ENCODE data around the gene GRWD1. TPM values are rescaled to one million over a fixed set of nuclear protein-coding genes. Genes with fewer than 3 reads are reported as not detected.

GRWD1 gene
- total and polyA plus RNA-seq, 2 of the 13 experiments (the other 11 are each of a cell fraction or from before 2014, with no cell fraction given), result 10.8 to 46.6 TPM

GRCh38 chr19:48481846-48482639 lies 36.3 kb downstream of the GRWD1 start:
- H3K27me3 ChIP-seq (ENCODE audit: control insufficient read depth in 1 of 2, insufficient read depth in 2 of 2, low read length in 2 of 2), result no peaks in the 10 kb centered on the region
- H3K4me3 ChIP-seq (replicated peaks in 1 of 3; ENCODE audit: insufficient read depth in 1 of 3, low read depth in 2 of 3, low read length in 3 of 3), result no peak overlapping the region
- H3K36me3 ChIP-seq (replicated peaks in 1 of 2; ENCODE audit: control insufficient read depth in 1 of 2, insufficient read depth in 2 of 2, low read length in 2 of 2), result peaks cover 4 to 5% of the 10 kb centered on the region in 2 experiments; a peak in 1 of 5 replicates
- no peak overlapping the region for H3K27ac ChIP-seq (ENCODE audit: extremely low read length, insufficient read depth, low read length)
- H3K9me3 ChIP-seq (ENCODE audit: low read length), result no peaks in the 10 kb centered on the region
- ChIA-PET CTCF (ENCODE audit: low intra/inter-chr PET ratio, low total read pairs) (no interaction called here), POLR2A (no interaction called here)
- FAIRE-seq, result no peak
- ATAC-seq, result no peak
- TF ChIP-seq TRIM24 (CRISPR knock-in tag; IDR thresholded peaks at IDR 0.05) (no peak), ZBTB7A (CRISPR knock-in tag; IDR thresholded peaks at IDR 0.05) (no peak), MXI1 (IDR thresholded peaks at IDR 0.05; ENCODE audit: borderline replicate concordance, low read depth, low read length) (no peak), ZNF282 (IDR thresholded peaks at IDR 0.05; ENCODE audit: partially characterized antibody) (no peak), PHB2 (IDR thresholded peaks at IDR 0.05; ENCODE audit: partially characterized antibody) (no peak), ZSCAN21 (CRISPR knock-in tag; IDR thresholded peaks at IDR 0.05; ENCODE audit: borderline replicate concordance) (no peak), NR3C1 (CRISPR knock-in tag; IDR thresholded peaks at IDR 0.05) (no peak), HIC2 (CRISPR knock-in tag; IDR thresholded peaks at IDR 0.05; ENCODE audit: low read depth) (no peak), POLR2G (IDR thresholded peaks at IDR 0.05; ENCODE audit: low read depth, low read length) (peak; percentile 36), SAP130 (CRISPR knock-in tag; IDR thresholded peaks at IDR 0.05; ENCODE audit: low read depth) (no peak), ATF7 (IDR thresholded peaks at IDR 0.05) (0 out of 2 replicates have a peak, but pooled peaks have one; percentile 14), ATF7 (CRISPR knock-in tag; IDR thresholded peaks at IDR 0.05) (no peak), FOSL2 (CRISPR knock-in tag; IDR thresholded peaks at IDR 0.05) (no peak), HOXA7 (CRISPR knock-in tag; IDR thresholded peaks at IDR 0.05) (no peak)
- WGBS (ENCODE audit: low lambda C conversion rate), result 76% methylated on average over 7 of the region's 7 CpGs
- BruUV-seq (replicated peaks), result no TSS peak
- H3K4me1 ChIP-seq (ENCODE audit: insufficient read depth, low read length), result peaks cover 17% of the 10 kb centered on the region
- H2AFZ ChIP-seq (ENCODE audit: low read length), result no peak overlapping the region
- H3K79me2 ChIP-seq (ENCODE audit: insufficient read depth, low read length), result no peaks in the 10 kb centered on the region
- no peaks in the 10 kb centered on the region for H4K20me1 ChIP-seq (ENCODE audit: insufficient read depth, low read length)
- H3K4me2 ChIP-seq (ENCODE audit: low read depth, low read length), result no peak overlapping the region
- DNase-seq (ENCODE audit: low spot score), result no peak
- H3K9ac ChIP-seq (ENCODE audit: insufficient read depth, low read depth, low read length), result no peak overlapping the region
- in situ Hi-C loops (cut with HindIII; ENCODE audit: extremely low pct_ligation_motif_present, low pct_unique_long_range_greater_than_20kb) (no loop called here), intact Hi-C loops (cut with micrococcal nuclease; ENCODE audit: unreplicated experiment) (no loop called here)

Measured in HepG2 (cell line).